SJCRH30 (cell line): Measurements from ENCODE around the gene PPP2R5C. TPM values are rescaled to one million over a fixed set of nuclear protein-coding genes. Genes with fewer than 3 reads are reported as not detected.
A peak's percentile ranks its signal among the peaks of the same experiment; 100 is the strongest.

ENCODE experiments used
- DNase-seq, 2 experiments: peaks; one replicate each; pipeline ENCODE4 v3.0.0-alpha.2; 2015 to 2020
- H3K27ac ChIP-seq: fragments of 250-450 bp; sonication (Bioruptor Pico); 2 replicates; pipeline ENCODE4 v1.5.1; 2020; ENCODE audit warnings: mild to moderate bottlenecking, moderate library complexity
- H3K27me3 ChIP-seq: fragments of 250-450 bp; sonication (Bioruptor Pico); 2 replicates; pipeline ENCODE4 v1.5.1; 2020; ENCODE audit warnings: mild to moderate bottlenecking, moderate library complexity
- H3K36me3 ChIP-seq: fragments of 250-450 bp; sonication (Bioruptor Pico); 2 replicates; pipeline ENCODE4 v1.5.1; 2020; ENCODE audit warnings: mild to moderate bottlenecking, moderate library complexity
- H3K4me1 ChIP-seq: fragments of 250-450 bp; sonication (Bioruptor Pico); 2 replicates; pipeline ENCODE4 v1.5.1; 2020; ENCODE audit warnings: mild to moderate bottlenecking, moderate library complexity
- H3K4me3 ChIP-seq: fragments of 250-450 bp; sonication (Bioruptor Pico); 2 replicates; pipeline ENCODE4 v1.5.1; 2020; ENCODE audit warnings: mild to moderate bottlenecking, moderate library complexity
- H3K9me3 ChIP-seq: fragments of 250-450 bp; sonication (Bioruptor Pico); replicated peaks from 2 replicates; pipeline ENCODE4 v1.5.1; 2020; ENCODE audit warnings: mild to moderate bottlenecking, moderate library complexity
- total RNA-seq: library from RNA; depleted of rRNA; stranded (reverse); fragments of >200 nt; shearing (Covaris generic); gene quantifications from 2 replicates; pipeline ENCODE4 v1.2.3, GENCODE V29; 2014

PPP2R5C gene
- total RNA-seq, 1 experiment from 2014 or later = 161 TPM

DNA sequence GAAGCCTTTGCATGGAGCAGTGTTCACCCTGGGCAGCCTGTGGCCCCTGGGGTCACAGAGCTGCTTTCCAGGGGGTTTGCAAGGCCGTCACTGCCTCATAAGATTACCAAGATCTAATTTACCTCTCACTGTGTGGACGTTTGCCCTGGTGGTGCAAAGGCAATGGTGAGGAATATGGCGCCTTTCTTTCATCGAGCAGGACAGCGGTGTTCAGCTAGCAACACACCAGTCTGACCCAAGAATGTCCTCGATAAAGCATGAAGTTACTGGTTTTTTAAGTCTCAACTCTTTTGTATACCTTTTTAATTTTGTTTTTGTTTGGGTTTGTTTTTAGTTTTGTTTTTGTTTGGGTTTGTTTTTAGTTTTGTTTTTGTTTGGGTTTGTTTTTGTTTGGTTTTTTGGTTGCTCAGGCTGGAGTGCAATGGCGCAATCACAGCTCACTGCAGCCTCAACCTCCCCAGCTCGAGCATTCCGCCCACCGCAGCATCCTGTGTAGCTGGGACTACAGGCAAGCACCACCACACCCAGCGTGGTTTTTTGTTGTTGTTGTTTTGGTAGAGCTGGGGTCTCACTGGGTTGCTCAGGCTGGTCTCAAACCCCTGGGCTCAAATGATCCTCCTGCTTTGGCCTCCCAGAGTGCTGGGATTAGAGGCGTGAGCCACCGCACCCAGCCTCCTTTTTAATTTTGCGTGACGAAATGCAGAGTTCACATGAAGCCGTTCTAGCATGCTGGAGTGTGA lies 57.9 kb downstream of the PPP2R5C start:
- H3K36me3 ChIP-seq = peaks cover 15% of the 10 kb centered on the region
- no peaks in the 10 kb centered on the region for H3K4me1 ChIP-seq
- H3K4me3 ChIP-seq = no peak overlapping the region
- no peaks in the 10 kb centered on the region for H3K27me3 ChIP-seq
- H3K27ac ChIP-seq = no peak overlapping the region
- H3K9me3 ChIP-seq = no peaks in the 10 kb centered on the region
- DNase-seq = no peak

- Histone ChIP-seq H3K4me1 (no peaks in the 10 kb centered on the region), H3K27ac (no peak overlapping the region), H3K9me3 (no peaks in the 10 kb centered on the region), H3K36me3 (peaks cover 18% of the 10 kb centered on the region), H3K27me3 (no peaks in the 10 kb centered on the region), H3K4me3 (no peak overlapping the region)
- no peak for DNase-seq
Measured at GRCh38 chr14:101820283-101820798, 58.8 kb downstream of the PPP2R5C start.

GRCh38 chr14:101821528-101821927 lies 60.0 kb downstream of the PPP2R5C start:
- no peaks in the 10 kb centered on the region for H3K4me1 ChIP-seq
- no peaks in the 10 kb centered on the region for H3K27me3 ChIP-seq
- no peak overlapping the region for H3K4me3 ChIP-seq
- 0 out of 2 replicates have a peak, but pooled peaks cover 4% of the 10 kb centered on the region for H3K9me3 ChIP-seq
- no peak overlapping the region for H3K27ac ChIP-seq
- peaks cover 27% of the 10 kb centered on the region for H3K36me3 ChIP-seq
- DNase-seq = no peak

GRCh38 chr14:101823066-101823465 lies 61.6 kb downstream of the PPP2R5C start:
- H3K27ac ChIP-seq = no peak overlapping the region
- peaks cover 11% of the 10 kb centered on the region for H3K4me1 ChIP-seq
- 0 out of 2 replicates have a peak, but pooled peaks cover 4% of the 10 kb centered on the region for H3K9me3 ChIP-seq
- DNase-seq = no peak
- no peak overlapping the region for H3K4me3 ChIP-seq
- H3K36me3 ChIP-seq = peaks cover 27% of the 10 kb centered on the region
- H3K27me3 ChIP-seq = no peaks in the 10 kb centered on the region

DNA sequence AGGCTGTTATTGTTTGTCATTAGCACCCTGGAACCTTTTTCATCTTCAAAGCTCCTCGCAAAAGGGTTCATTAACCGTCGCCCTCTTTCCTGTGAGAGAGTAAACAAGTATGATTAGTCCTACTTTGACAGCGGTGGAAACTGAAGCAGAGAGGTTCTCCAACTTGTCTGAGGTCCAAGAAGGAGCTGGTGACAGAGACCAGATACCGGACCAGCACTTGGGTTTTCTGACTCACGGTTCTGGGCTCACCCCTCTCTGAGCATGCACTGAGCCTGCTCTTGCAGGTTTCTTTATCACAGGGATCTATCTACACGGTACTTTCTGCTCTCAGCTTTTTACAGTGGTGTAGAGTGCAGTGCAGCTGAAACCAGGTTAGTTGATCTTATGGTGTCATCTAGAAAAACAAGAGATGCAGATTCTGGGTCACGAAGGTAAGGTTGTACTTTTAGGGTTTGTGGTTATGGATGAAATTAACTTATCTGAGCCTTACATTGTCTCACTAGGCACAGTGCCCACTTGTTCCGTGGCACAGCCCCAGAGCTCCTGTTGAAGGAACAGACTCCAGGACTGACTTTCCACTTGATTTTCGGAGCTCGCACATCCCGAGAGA lies 62.1 kb downstream of the PPP2R5C start:
- H3K36me3 ChIP-seq = peaks cover 27% of the 10 kb centered on the region
- H3K9me3 ChIP-seq = 0 out of 2 replicates have a peak, but pooled peaks cover 4% of the 10 kb centered on the region
- H3K27ac ChIP-seq = no peak overlapping the region
- H3K4me3 ChIP-seq = no peak overlapping the region
- H3K4me1 ChIP-seq = peaks cover 13% of the 10 kb centered on the region
- DNase-seq = no peak
- no peaks in the 10 kb centered on the region for H3K27me3 ChIP-seq

DNA sequence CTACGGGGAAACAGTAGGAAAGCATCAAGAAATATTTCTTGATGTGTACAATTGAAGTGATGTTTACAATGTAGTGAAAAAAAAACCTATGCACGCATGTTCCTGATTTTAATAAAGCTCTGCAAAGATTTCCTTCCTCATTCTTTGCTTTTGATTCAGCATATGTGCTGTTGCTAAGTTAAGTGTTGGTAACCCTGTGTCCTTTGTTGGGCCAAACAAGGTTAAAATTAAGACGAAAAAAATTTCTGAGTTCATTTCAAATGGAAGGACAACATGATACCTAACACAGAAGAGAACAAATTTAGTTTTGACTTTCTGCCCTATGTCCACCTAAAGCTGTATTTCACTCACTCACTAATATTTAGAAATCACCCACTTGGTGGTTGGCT lies 62.8 kb downstream of the PPP2R5C start:
- Histone ChIP-seq H3K36me3 (peaks cover 27% of the 10 kb centered on the region), H3K9me3 (0 out of 2 replicates have a peak, but pooled peaks cover 4% of the 10 kb centered on the region), H3K27me3 (no peaks in the 10 kb centered on the region), H3K4me3 (no peak overlapping the region), H3K4me1 (peaks cover 13% of the 10 kb centered on the region), H3K27ac (no peak overlapping the region)
- DNase-seq = no peak

DNA sequence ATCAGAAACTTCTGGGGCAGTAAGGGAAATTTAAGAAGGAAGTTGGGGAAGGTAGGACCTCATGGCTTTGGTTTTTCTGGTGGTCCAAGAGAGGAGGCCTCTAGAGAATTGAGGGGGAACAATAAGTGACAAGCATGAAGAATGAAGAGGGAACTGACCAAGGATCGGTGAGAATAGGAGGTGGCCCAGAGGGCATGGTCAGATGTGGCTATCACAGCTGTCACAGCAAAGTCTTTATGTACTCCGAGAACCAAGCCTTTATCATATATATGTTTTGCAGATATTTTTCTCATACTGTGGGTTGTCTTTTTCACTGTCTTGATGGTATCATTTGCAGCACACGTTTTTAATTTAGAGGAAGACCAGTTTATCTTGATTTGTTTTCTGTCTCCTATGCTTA lies 64.3 kb downstream of the PPP2R5C start:
- no peak for DNase-seq
- Histone ChIP-seq H3K9me3 (0 out of 2 replicates have a peak, but pooled peaks cover 4% of the 10 kb centered on the region), H3K4me3 (no peak overlapping the region), H3K27ac (no peak overlapping the region), H3K27me3 (no peaks in the 10 kb centered on the region), H3K4me1 (peaks cover 13% of the 10 kb centered on the region), H3K36me3 (peaks cover 25% of the 10 kb centered on the region)

- DNase-seq = no peak
- Histone ChIP-seq H3K36me3 (peaks cover 29% of the 10 kb centered on the region), H3K4me1 (peaks cover 13% of the 10 kb centered on the region), H3K27me3 (no peaks in the 10 kb centered on the region), H3K9me3 (0 out of 2 replicates have a peak, but pooled peaks cover 4% of the 10 kb centered on the region), H3K4me3 (no peak overlapping the region), H3K27ac (no peak overlapping the region)
Measured at GRCh38 chr14:101826351-101826750, 64.8 kb downstream of the PPP2R5C start.

GRCh38 chr14:101827286-101827685 lies 65.8 kb downstream of the PPP2R5C start:
- H3K36me3 ChIP-seq = peaks cover 31% of the 10 kb centered on the region
- no peak overlapping the region for H3K27ac ChIP-seq
- H3K9me3 ChIP-seq = 0 out of 2 replicates have a peak, but pooled peaks cover 4% of the 10 kb centered on the region
- no peaks in the 10 kb centered on the region for H3K27me3 ChIP-seq
- no peak overlapping the region for H3K4me3 ChIP-seq
- H3K4me1 ChIP-seq = peaks cover 13% of the 10 kb centered on the region
- DNase-seq = peak; percentile 23 to 35

- Histone ChIP-seq H3K27ac (no peak overlapping the region), H3K27me3 (no peaks in the 10 kb centered on the region), H3K4me1 (peaks cover 13% of the 10 kb centered on the region), H3K36me3 (peaks cover 35% of the 10 kb centered on the region), H3K4me3 (no peak overlapping the region), H3K9me3 (0 out of 2 replicates have a peak, but pooled peaks cover 4% of the 10 kb centered on the region)
- DNase-seq = no peak
Measured at GRCh38 chr14:101828046-101828445, 66.5 kb downstream of the PPP2R5C start.

DNA sequence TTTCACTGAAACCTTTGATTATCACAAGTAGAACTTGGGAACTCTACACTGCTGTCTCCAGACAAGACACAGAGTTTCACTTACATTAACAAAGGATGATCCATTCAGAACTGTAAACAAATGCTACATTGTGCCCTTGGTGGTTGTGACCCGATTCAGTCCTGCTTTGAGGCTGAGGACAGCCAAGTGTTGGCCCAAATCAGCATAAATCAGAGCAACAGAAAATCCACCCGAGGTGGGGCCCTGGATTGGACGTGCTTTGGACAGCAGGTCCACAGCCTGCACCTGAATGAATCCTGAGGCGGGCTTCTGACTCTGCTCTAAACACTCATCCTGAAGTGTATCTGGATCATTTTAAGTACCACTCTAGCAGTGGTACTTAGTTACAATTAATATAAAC lies 68.8 kb downstream of the PPP2R5C start:
- no peak for DNase-seq
- Histone ChIP-seq H3K27ac (no peak overlapping the region), H3K9me3 (0 out of 2 replicates have a peak, but pooled peaks cover 4% of the 10 kb centered on the region), H3K4me1 (peaks cover 13% of the 10 kb centered on the region), H3K4me3 (no peak overlapping the region), H3K36me3 (peaks cover 25% of the 10 kb centered on the region), H3K27me3 (no peaks in the 10 kb centered on the region)

GRCh38 chr14:101833045-101833444 lies 71.5 kb downstream of the PPP2R5C start:
- Histone ChIP-seq H3K36me3 (peaks cover 18% of the 10 kb centered on the region), H3K9me3 (no peaks in the 10 kb centered on the region), H3K4me3 (no peak overlapping the region), H3K4me1 (peaks cover 2% of the 10 kb centered on the region), H3K27me3 (no peaks in the 10 kb centered on the region), H3K27ac (no peak overlapping the region)
- DNase-seq = no peak

DNA sequence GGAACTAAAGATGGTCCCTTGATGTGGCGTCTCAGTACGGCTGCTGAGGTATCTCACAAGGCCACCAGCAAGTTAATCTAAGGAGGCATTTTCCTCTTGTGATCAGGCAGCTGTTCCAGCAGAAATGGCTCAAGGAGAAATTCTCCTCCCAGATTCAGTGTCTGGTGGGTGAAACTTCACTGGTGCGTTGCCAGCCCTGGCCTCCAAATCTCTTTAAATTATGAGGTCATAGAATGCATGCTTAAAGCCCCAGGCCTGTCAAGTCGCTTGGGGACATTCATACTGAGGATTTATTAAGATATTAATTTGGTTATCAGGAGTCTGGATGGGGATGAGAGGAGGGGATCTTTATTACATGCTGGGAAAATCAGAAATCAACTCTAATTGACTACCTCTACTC lies 72.9 kb downstream of the PPP2R5C start:
- no peak overlapping the region for H3K27ac ChIP-seq
- no peaks in the 10 kb centered on the region for H3K27me3 ChIP-seq
- no peaks in the 10 kb centered on the region for H3K9me3 ChIP-seq
- H3K36me3 ChIP-seq = peaks cover 18% of the 10 kb centered on the region
- DNase-seq = no peak
- H3K4me3 ChIP-seq = no peak overlapping the region
- H3K4me1 ChIP-seq = no peaks in the 10 kb centered on the region

DNA sequence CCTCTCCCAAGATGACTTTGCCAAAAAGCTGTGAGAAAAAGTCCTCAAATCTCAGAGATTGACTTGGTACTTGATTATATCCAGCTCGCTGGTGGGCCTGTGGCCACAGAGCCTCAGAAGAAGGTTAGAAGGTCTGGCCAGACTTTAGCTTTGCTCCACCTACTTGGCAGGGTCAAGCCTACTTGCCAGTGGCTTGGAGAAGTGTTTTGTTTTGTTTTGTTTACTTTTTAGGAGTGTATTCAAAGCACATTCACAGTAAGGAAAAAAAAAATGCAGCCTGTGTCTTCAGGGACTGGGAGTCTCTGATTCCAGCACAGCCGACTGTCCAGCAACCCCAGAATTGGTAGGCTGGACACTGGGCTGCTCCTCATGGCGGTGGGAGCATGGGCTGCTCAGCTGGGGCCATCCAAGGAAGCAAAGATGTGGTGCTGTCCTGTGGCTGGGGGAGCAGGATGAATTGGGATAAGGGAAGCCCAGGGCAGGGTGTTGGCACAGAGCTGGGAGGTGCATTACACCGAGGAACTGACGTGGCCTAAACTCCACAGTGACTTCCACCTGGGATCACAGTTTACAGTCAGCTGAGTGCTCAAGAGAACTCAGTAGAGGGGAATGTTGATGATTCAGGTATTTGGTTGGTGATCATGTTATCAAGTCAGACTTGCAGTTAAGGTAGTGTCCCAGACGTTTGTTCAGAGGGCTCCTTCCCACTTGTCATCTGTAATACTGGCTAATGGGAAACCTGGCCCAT lies 73.5 kb downstream of the PPP2R5C start:
- Histone ChIP-seq H3K4me3 (no peak overlapping the region), H3K36me3 (peaks cover 17% of the 10 kb centered on the region), H3K27me3 (no peaks in the 10 kb centered on the region), H3K4me1 (no peaks in the 10 kb centered on the region), H3K9me3 (no peaks in the 10 kb centered on the region), H3K27ac (no peak overlapping the region)
- no peak for DNase-seq

GRCh38 chr14:101835566-101835965 lies 74.1 kb downstream of the PPP2R5C start:
- no peaks in the 10 kb centered on the region for H3K4me1 ChIP-seq
- H3K27ac ChIP-seq = no peak overlapping the region
- no peak for DNase-seq

More at GRCh38 chr14:101835566-101835965, 74.1 kb downstream of the PPP2R5C start:
- no peaks in the 10 kb centered on the region for H3K27me3 ChIP-seq
- no peaks in the 10 kb centered on the region for H3K9me3 ChIP-seq
- peaks cover 13% of the 10 kb centered on the region for H3K36me3 ChIP-seq
- H3K4me3 ChIP-seq = no peak overlapping the region
